GM10266 (cell line): ENCODE measurements around the gene EYA4.

Source experiments
- DNase-seq: peaks from one replicate; pipeline ENCODE4 v3.0.0; 2012; ENCODE audit errors: extremely low spot score
- TF ChIP-seq, protein P1 (sequence below): IDR thresholded peaks from 2 replicates; pipeline ENCODE4 v1.5.1; 2012; ENCODE audit warnings: mild to moderate bottlenecking, low read depth; ENCODE audit not compliant: control insufficient read depth, insufficient read depth; ENCODE audit errors: missing control alignments

The EYA4 gene

DNA sequence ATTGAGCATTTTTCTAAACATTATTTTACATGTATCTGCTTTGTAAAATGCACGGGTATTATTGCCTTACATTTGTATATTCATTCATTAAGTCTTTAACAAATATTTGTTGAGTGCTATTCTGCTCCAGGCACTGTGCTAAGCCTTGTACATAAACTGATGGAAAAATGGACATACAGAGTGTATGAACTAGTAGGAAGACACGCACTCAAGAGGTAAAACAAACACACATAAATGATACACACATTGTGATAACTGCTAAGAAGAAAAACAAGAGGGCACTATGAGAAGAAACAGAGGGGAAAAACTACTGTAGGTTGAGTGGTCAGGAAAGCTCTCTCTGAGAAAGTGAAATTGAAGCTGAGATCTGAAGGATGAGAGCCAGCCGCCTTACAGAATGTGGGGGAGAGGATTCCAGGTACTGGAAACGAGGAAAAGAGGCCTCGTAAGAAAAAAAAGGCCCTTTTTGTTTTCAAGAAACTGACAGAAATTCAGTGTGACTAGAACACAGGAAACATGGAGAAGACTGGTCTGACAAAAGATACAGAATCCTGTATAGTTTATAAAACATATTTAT lies 117.5 kb downstream of the EYA4 start:
- no peak for DNase-seq
- TF ChIP-seq, protein P1, sequence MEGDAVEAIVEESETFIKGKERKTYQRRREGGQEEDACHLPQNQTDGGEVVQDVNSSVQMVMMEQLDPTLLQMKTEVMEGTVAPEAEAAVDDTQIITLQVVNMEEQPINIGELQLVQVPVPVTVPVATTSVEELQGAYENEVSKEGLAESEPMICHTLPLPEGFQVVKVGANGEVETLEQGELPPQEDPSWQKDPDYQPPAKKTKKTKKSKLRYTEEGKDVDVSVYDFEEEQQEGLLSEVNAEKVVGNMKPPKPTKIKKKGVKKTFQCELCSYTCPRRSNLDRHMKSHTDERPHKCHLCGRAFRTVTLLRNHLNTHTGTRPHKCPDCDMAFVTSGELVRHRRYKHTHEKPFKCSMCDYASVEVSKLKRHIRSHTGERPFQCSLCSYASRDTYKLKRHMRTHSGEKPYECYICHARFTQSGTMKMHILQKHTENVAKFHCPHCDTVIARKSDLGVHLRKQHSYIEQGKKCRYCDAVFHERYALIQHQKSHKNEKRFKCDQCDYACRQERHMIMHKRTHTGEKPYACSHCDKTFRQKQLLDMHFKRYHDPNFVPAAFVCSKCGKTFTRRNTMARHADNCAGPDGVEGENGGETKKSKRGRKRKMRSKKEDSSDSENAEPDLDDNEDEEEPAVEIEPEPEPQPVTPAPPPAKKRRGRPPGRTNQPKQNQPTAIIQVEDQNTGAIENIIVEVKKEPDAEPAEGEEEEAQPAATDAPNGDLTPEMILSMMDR: no peak

GRCh38 chr6:133359256-133359655 lies 118.1 kb downstream of the EYA4 start:
- no peak for DNase-seq
- TF ChIP-seq, protein P1: no peak

DNA sequence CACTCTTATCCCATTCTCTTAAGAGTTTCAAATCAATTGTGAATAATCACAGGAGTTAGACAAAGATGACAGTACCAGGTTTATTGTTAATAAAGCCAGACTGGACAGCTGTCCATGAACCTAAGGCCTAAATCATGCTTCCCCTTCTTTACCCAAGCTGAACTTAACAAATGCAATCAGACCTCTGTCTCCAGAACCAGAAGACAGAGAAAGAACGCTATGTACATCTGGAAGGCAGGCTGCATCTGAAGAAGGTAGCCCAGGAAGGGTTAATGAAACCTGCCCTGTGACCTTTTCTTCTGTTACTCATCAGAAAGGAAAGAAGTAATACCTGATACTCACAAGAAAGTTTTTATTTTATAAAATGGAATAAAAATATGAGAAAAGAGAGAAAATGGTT lies 118.6 kb downstream of the EYA4 start:
- TF ChIP-seq, protein P1: no peak
- DNase-seq: no peak

GRCh38 chr6:133360194-133360593 lies 119.0 kb downstream of the EYA4 start:
- DNase-seq: no peak
- TF ChIP-seq, protein P1: no peak

DNA sequence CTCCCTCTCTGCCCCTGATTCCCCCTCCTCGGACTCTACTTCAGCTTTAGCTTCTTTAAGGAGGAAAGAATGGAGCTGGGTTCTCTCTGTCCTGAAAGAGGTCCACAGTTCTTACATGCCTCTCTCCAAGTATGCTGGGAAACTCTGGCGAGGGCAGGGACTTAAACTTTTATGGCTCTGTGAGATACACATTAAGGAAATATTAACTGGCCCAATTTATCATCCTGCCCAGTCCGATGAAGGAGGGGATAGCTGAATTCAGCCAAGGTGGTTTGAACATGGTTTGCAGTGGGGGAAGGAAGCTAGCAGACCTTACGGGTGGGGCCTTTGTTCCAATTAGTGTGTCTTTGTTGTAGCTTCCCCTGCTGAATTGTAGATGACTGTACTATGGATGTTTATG lies 121.7 kb downstream of the EYA4 start:
- DNase-seq: no peak
- TF ChIP-seq, protein P1: no peak

DNA sequence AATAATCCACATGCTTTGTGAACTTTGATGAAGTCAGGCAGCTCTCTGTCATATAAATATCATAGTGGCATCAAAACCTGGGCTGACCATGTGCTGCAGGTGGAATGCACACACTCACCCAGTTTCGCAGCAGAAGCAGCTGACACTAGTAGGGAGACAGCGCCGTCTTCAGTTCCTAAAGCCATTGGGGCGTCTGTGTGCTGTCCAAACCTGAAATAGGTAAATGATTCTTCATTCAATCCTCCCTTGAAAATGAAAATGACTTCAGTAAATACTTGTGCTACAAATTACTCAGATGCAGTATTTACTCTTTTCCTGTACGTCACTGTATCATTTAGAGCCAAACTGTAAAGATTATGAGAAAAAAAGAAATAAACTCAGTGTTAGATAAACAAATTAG lies 127.5 kb downstream of the EYA4 start:
- no peak for DNase-seq
- TF ChIP-seq, protein P1: no peak

DNA sequence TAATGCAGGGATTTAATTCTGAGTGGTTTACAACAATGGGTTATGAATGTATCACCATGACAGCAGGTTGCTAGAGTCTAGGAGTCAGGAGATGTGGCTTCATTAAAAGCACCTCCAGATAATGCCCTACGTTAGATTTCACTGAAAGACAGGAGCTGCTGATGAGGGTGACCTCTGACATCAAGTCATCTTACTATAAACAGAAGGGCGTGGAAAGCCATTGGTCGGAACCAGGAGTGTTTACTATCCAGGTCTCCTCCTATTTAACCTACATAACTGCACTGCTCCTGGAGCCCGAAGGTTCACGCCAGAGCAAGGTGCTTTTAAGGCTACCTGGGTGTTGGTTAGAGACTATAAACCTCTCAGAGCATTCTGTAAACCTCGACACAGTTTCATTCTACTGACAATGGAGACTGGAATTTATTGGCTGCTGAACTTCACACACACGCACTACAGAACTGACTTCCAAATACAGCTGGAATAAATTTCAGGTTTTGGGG lies 128.7 kb downstream of the EYA4 start:
- TF ChIP-seq, protein P1: no peak
- no peak for DNase-seq
